Raji (cell line): ENCODE measurements around the gene MAP4K1.

Experiments used
- POLR2A ChIP-seq: IDR thresholded peaks from 2 replicates; pipeline ENCODE4 v1.6.1; 2011; ENCODE audit warnings: low read depth, low read length, control low read depth; ENCODE audit not compliant: insufficient read depth

Gene MAP4K1

GRCh38 chr19:38657633-38658222, 40.0 kb upstream of the MAP4K1 start:
- no peak for TF ChIP-seq POLR2A

GRCh38 chr19:38656171-38656981, 38.6 kb upstream of the MAP4K1 start:
- no peak for TF ChIP-seq POLR2A

GRCh38 chr19:38655148-38655824, 37.5 kb upstream of the MAP4K1 start:
- no peak for TF ChIP-seq POLR2A

- no peak for TF ChIP-seq POLR2A
These were observed 36.9 kb upstream of the MAP4K1 start for GRCh38 chr19:38654628-38655055.

DNA sequence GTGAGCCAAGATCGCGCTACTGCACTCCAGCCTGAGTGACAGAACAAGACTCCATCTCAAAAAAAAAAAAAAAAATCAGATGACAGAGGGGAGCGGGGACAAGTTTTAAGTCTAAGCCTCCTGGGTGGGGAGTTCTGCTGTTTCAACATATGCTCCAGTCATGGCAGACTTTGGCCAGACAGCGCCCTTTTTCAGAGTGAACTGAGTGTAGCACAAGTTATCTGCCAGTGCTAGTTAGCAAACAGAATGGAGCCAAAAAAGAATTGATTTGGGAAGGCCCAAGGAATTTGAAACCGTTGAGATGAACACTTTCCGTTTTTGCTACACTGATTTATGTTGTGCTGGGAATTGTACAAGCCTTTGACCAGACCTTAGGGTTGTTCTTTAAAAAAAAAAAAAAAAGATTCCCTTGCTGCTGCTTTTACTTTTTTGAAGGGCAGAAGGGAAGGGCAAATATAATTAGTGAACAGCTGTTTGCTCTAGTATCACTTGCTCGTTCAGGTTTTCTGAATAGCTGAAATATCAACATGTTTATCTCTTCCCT, 35.3 kb upstream of the MAP4K1 start:
- no peak for TF ChIP-seq POLR2A

DNA sequence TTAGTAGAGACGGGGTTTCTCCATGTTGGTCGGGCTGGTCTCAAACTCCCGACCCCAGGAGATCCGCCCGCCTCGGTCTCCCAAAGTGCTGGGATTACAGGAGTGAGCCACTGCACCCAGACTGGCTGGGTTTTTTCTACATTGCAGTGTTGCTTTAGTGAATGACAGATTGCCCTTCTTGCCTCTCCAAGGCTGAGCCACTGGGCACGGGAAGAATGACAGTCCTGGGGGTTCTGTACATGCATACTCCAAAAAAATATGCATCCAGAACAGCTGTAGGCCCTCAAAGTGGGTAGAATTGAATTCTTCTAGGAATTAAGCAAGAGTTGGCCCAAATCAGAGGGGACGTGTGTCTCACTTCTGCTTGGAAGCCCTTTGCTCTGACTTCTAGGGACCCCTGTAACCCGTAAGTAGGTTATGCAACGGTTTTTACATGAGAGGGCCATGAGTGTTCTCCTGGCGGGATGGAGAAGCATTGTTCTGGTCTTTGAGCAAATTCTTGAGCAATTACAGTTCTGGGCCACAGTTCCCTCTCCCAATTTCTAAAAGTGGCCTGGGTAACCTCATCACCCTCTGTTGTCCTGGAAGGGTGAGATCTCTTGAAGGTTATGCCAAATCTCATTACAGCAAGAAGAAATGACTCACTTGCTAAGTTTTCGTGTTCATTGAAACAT, 33.3 kb upstream of the MAP4K1 start:
- TF ChIP-seq POLR2A: no peak

DNA sequence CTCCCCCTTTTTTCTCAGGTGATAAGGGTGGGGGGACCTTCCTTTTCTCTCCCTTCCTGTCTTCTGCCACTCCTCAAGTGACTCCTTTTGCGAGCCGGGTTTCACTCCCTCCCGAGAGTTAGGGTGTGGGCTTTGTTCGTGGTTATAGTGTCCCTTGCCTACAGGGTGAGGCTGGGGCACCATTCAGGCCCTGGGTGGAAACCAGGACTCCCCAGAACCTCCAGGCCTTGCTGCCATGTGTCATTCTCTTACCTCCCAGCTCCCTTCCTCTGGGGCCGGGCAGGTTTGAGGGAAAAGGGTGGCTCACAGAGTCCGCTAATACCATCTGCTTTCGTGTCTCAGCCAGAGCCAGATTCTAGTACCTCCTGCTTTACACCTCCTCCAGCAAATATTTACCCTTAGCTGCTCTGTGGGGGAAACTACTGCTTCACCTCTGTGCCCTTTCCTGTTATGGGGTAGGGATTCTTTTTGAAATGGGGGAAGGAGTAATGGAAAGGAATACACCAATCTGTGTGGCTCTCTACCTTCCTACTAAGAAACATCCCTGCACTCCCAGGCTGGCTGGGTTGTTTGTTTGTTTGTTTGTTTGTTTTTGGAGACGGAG, 32.5 kb upstream of the MAP4K1 start:
- TF ChIP-seq POLR2A: no peak

DNA sequence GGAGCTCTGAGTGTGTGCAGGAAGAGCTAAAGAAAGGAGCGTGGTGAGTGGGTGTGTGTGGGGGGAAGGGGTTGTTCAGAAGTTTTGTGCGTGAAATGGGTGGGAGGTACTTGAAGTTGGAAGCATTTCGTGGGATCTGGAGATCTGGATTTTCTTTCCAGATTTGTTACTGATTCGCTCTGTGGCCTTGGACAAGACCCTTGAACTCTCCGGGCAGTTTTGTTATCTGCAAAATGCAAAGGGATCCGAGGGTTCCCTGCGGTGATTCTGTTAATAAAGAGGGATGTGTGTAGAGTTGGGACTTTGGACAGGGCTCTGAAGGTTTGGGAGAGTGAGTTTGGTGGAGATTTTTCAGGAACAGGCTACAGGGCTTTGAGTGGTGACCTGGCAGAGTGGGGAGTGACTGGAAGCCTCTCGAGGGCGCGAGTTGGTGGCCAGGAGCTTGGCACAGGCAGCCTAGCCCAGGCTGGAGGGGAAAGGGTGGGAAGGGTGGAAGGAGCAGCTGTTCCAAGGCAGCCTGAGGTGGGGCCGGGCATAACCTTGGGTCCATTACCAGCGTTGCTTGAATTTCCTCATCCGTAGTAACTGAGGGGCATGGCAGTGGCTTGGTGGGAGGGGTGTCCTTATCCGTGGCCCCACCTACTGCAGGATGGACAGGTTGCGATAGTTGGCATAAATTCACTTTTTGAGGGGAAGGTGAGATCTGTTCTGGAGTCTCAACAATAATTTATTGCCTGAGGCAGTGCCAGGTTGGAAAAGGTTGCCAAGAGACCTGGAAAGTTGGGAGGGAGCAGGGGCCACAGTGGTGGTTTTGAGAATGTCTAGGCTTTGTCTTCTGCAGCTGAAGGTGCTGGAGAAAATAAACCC, 31.8 kb upstream of the MAP4K1 start:
- no peak for TF ChIP-seq POLR2A

DNA sequence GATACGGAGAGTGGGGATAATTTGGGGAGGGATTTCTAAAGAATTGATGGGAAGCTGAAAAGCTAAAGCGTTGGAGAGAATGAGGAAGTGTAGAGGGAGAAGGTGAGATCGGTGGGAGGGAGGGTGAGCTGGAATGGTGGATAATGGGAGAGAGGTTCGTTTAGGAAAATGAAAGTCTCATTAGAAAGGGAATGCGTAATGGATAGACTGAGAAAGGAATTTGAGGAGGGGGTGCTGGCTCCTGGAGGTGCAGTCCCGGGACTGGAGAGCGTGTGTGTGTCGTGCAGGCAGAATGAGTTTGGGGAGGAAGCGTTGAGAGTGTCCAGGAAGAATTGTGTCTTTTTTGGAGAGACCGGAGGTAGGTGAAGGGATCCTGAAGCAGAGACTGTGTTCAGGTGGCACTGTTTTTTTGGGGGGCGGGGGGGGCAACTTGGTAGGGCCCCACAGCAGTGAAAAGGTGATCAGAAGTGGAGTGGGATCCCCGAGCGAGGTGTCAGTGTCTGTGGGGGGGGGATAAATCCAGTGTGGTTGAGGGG, 31.1 kb upstream of the MAP4K1 start:
- TF ChIP-seq POLR2A: no peak

DNA sequence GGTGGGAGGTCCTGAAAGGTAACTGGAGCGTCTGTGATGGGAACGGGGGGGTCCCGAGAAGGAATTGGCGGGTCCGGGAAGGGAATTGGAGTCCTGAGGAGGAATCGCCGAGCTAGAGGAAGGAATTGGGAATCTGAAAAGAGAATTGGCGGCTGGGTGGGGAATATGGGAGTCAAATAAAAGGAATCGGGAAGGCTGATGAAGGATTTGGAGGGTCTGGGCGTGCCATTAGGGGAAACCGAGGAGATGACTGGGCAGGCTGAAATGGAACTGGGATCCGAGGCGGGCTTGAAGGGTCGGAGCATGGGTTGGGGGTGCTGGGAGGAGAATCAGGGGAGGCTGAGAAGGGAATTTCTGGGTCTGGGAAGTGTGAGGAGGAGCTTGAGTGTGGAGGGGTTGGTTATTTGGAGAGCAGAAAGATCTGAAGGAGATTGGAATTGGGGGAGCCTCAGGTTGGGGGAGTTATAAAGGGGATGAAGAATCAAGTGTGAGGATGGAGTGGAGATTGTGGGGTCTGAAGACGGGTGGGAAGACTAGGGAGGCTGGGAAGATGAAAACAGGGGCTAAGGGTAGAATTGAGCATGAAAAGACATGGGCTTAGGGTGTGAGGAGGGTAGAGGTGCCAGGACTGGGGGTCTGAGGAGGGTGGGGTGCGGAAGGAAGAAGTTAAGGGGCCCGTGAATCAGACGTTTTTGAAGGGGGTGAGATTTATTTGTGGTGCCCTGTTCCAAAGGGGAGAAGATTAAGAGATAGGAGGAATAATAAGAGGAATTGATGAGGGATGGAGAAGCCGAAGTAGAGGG, 30.4 kb upstream of the MAP4K1 start:
- no peak for TF ChIP-seq POLR2A

GRCh38 chr19:38647368-38647965, 29.7 kb upstream of the MAP4K1 start, which contains the start of gene ACTN4:
Gene ACTN4 (plus strand): TSS chr19:38647649. CDS start chr19:38647746, 97 bp downstream.
- peak; percentile 98 for TF ChIP-seq POLR2A

- no peak for TF ChIP-seq POLR2A
These were observed 27.0 kb upstream of the MAP4K1 start for GRCh38 chr19:38644719-38645118.
